ENCODE results near the gene NUDCD2.

- TF ChIP-seq CTCF (IDR thresholded peaks at IDR 0.05), result no peak
- TF ChIP-seq EZH2 (IDR thresholded peaks at IDR 0.05), result no peak
- TF ChIP-seq EZH2phosphoT487 (IDR thresholded peaks at IDR 0.05), result no peak
These were observed 45.1 kb upstream of the NUDCD2 start for GRCh38 chr5:163505049-163505367.
